WTC11 (cell line): ENCODE results near the gene METTL15.

ENCODE experiments used
- CREM ChIP-seq: sonication (generic); formaldehyde crosslinking; IDR thresholded peaks from 2 replicates; pipeline ENCODE4 v1.8.1; 2022; ENCODE audit warnings: mild to moderate bottlenecking, missing genetic modification reagents, moderate library complexity
- CTCF ChIP-seq: fragments of 200-600 bp; IDR thresholded peaks from 2 replicates; pipeline ENCODE4 v1.8.0; 2022; ENCODE audit warnings: antibody characterized with exemption
- E2F1 ChIP-seq: sonication (generic); formaldehyde crosslinking; IDR thresholded peaks from 2 replicates; pipeline ENCODE4 v1.8.0; 2022; ENCODE audit warnings: mild to moderate bottlenecking, missing genetic modification reagents
- NFE2L1 ChIP-seq: sonication (generic); formaldehyde crosslinking; IDR thresholded peaks from 2 replicates; pipeline ENCODE4 v1.8.1; 2023; ENCODE audit warnings: missing genetic modification reagents
- NR3C1 ChIP-seq: sonication (generic); formaldehyde crosslinking; conservative IDR thresholded peaks from 2 replicates; pipeline ENCODE4 v1.8.1; 2023; ENCODE audit warnings: low read depth, mild to moderate bottlenecking, missing genetic modification reagents
- USF2 ChIP-seq: sonication (generic); formaldehyde crosslinking; IDR thresholded peaks from 2 replicates; pipeline ENCODE4 v1.8.1; 2023; ENCODE audit warnings: mild to moderate bottlenecking, missing genetic modification reagents, moderate library complexity
- ZNF121 ChIP-seq: sonication (generic); formaldehyde crosslinking; IDR thresholded peaks from 2 replicates; pipeline ENCODE4 v1.8.0; 2023; ENCODE audit warnings: missing genetic modification reagents

- TF ChIP-seq NR3C1 (CRISPR knock-in tag) (no peak), E2F1 (CRISPR knock-in tag) (no peak), CTCF (no peak), USF2 (CRISPR knock-in tag) (no peak), NFE2L1 (CRISPR knock-in tag) (no peak), ZNF121 (CRISPR knock-in tag) (no peak), CREM (CRISPR knock-in tag) (no peak)
Measured at GRCh38 chr11:28245131-28245530, 136.9 kb downstream of the METTL15 start.
